ENCODE data around the gene COL9A1.
"Not testable (repeated sequence)": the region's sequence is repeated elsewhere in the genome, so short reads cannot be mapped to it uniquely, and the experiment has no call there.

Gene COL9A1

DNA sequence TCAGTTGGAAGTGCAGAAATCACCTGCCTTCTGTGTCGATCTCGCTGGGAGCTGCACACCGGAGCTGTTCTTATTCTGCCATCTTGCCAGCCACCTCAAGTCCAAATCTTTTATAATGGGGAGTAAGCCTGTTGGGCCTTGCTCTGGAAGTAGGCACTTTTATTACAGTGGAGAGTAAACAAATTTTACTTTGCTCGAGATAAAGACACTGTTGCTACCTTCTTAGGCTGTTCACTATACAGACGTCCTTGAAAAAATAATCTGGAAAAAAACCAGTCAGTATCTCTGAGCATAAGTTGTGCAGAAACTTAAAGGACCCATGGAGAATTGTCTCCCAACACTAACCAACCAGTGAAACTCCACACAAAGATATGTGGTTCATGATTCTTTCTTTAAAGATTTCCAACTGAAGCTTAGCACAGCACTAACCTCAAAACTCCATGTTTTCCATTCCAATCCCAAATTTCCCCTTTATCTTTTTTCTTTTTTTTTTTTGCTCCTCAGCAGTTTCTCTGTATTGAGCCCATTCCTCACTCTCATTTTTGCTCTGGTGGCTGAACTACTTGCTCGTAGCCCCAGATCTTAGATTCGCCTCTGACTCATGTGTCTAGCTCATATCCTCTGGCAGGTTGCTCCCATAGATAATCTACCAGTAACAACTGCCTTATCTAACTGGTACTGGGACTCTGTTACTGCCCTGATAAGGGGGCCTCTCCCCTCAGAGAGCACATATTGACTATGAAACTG, 34.3 kb upstream of the COL9A1 start:
- Histone ChIP-seq H3K79me2 (ENCODE audit: control insufficient read depth, low read length) (no peaks in the 10 kb centered on the region), H3K4me1 (ENCODE audit: control insufficient read depth, low read length) (no peaks in the 10 kb centered on the region), H3K27me3 (ENCODE audit: control insufficient read depth, low read length) (no peaks in the 10 kb centered on the region), H4K20me1 (ENCODE audit: control insufficient read depth, insufficient read depth, low read depth, low read length) (no peaks in the 10 kb centered on the region), H3F3A (ENCODE audit: control insufficient read depth, insufficient read depth) (no peaks in the 10 kb centered on the region), H3K36me3 (ENCODE audit: control insufficient read depth, low read length) (no peaks in the 10 kb centered on the region), H3K9me2 (replicated peaks; ENCODE audit: control insufficient read depth, low read length) (no peaks in the 10 kb centered on the region), H3K27ac (ENCODE audit: low read depth, low read length) (no peak overlapping the region), H3K9me3 (ENCODE audit: control insufficient read depth, insufficient read depth, low read length) (no peaks in the 10 kb centered on the region), H3K4me3 (ENCODE audit: low read length) (no peak overlapping the region), H3K4me2 (ENCODE audit: low read length) (no peak overlapping the region)
- TF ChIP-seq EZH2phosphoT487 (IDR thresholded peaks at IDR 0.05; ENCODE audit: borderline replicate concordance, low read length), result no peak
- TF ChIP-seq CTCF (IDR thresholded peaks at IDR 0.05; ENCODE audit: low read depth, low read length, poor library complexity, severe bottlenecking), result no peak

DNA sequence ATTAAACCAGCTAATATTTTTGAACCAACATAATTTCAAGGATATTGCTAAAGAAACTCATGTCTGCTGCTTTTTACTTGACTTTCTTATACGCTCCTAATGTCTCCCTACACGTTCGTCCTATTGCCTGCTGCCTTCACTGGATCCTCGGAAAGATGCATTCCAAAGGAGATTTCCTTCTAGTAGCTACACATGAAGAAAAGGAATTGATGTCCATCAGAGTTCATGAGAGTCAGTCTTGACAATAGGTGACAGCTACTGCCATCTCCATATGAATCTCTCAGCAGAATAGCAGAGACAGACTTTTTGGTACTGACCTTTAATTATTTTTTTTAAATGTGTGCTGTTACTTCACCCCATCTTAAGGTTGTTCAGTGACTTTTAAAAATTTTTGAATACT, 24.2 kb upstream of the COL9A1 start:
- H3K9me2 ChIP-seq (replicated peaks; ENCODE audit: control insufficient read depth, low read length), result no peaks in the 10 kb centered on the region
- no peak overlapping the region for H3K27ac ChIP-seq (ENCODE audit: low read depth, low read length)
- H3K27me3 ChIP-seq (ENCODE audit: control insufficient read depth, low read length), result no peaks in the 10 kb centered on the region
- no peaks in the 10 kb centered on the region for H3K36me3 ChIP-seq (ENCODE audit: control insufficient read depth, low read length)
- no peaks in the 10 kb centered on the region for H3K9me3 ChIP-seq (ENCODE audit: control insufficient read depth, insufficient read depth, low read length)
- 0 out of 2 replicates have a peak, but pooled peaks cover 3% of the 10 kb centered on the region for H3K4me1 ChIP-seq (ENCODE audit: control insufficient read depth, low read length)
- no peak for TF ChIP-seq CTCF (IDR thresholded peaks at IDR 0.05; ENCODE audit: low read depth, low read length, poor library complexity, severe bottlenecking)
- TF ChIP-seq EZH2phosphoT487 (IDR thresholded peaks at IDR 0.05; ENCODE audit: borderline replicate concordance, low read length), result no peak
- no peak overlapping the region for H3K4me3 ChIP-seq (ENCODE audit: low read length)
- H3F3A ChIP-seq (ENCODE audit: control insufficient read depth, insufficient read depth), result no peaks in the 10 kb centered on the region
- no peak overlapping the region for H3K4me2 ChIP-seq (ENCODE audit: low read length)
- H4K20me1 ChIP-seq (ENCODE audit: control insufficient read depth, insufficient read depth, low read depth, low read length), result no peaks in the 10 kb centered on the region
- H3K79me2 ChIP-seq (ENCODE audit: control insufficient read depth, low read length), result no peaks in the 10 kb centered on the region

GRCh38 chr6:70325009-70325408, 22.1 kb upstream of the COL9A1 start:
- H3F3A ChIP-seq (ENCODE audit: control insufficient read depth, insufficient read depth), result no peaks in the 10 kb centered on the region
- H4K20me1 ChIP-seq (ENCODE audit: control insufficient read depth, insufficient read depth, low read depth, low read length), result no peaks in the 10 kb centered on the region
- no peaks in the 10 kb centered on the region for H3K9me2 ChIP-seq (replicated peaks; ENCODE audit: control insufficient read depth, low read length)
- no peaks in the 10 kb centered on the region for H3K79me2 ChIP-seq (ENCODE audit: control insufficient read depth, low read length)
- H3K9me3 ChIP-seq (ENCODE audit: control insufficient read depth, insufficient read depth, low read length), result no peaks in the 10 kb centered on the region
- H3K36me3 ChIP-seq (ENCODE audit: control insufficient read depth, low read length), result no peaks in the 10 kb centered on the region
- H3K27ac ChIP-seq (ENCODE audit: low read depth, low read length), result no peak overlapping the region
- H3K4me1 ChIP-seq (ENCODE audit: control insufficient read depth, low read length), result 0 out of 2 replicates have a peak, but pooled peaks cover 3% of the 10 kb centered on the region
- TF ChIP-seq EZH2phosphoT487 (IDR thresholded peaks at IDR 0.05; ENCODE audit: borderline replicate concordance, low read length) (no peak), CTCF (IDR thresholded peaks at IDR 0.05; ENCODE audit: low read depth, low read length, poor library complexity, severe bottlenecking) (no peak)
- H3K4me2 ChIP-seq (ENCODE audit: low read length), result no peak overlapping the region
- no peak overlapping the region for H3K4me3 ChIP-seq (ENCODE audit: low read length)
- H3K27me3 ChIP-seq (ENCODE audit: control insufficient read depth, low read length), result no peaks in the 10 kb centered on the region

- not testable (repeated sequence) for H3K79me2 ChIP-seq (ENCODE audit: control insufficient read depth, low read length); H3K27ac ChIP-seq (ENCODE audit: low read depth, low read length); H3K4me2 ChIP-seq (ENCODE audit: low read length); H3K4me3 ChIP-seq (ENCODE audit: low read length); H3K27me3 ChIP-seq (ENCODE audit: control insufficient read depth, low read length); H3K36me3 ChIP-seq (ENCODE audit: control insufficient read depth, low read length); H3F3A ChIP-seq (ENCODE audit: control insufficient read depth, insufficient read depth); H3K9me2 ChIP-seq (replicated peaks; ENCODE audit: control insufficient read depth, low read length); H3K4me1 ChIP-seq (ENCODE audit: control insufficient read depth, low read length); H3K9me3 ChIP-seq (ENCODE audit: control insufficient read depth, insufficient read depth, low read length); H4K20me1 ChIP-seq (ENCODE audit: control insufficient read depth, insufficient read depth, low read depth, low read length)
Observed at GRCh38 chr6:70317799-70318198, 14.9 kb upstream of the COL9A1 start.
